Fibroblast of pulmonary artery (primary cell): ENCODE results near the gene OBP2B.
"Not testable (repeated sequence)": the region's sequence is repeated elsewhere in the genome, so short reads cannot be mapped to it uniquely, and the experiment has no call there.

ENCODE experiments used
- DNase-seq: peaks from one replicate; pipeline ENCODE4 v3.0.0-alpha.2; 2010; ENCODE audit warnings: low read depth
- H3K4me3 ChIP-seq: replicated peaks from 2 replicates; pipeline ENCODE4 v1.5.1; 2011; ENCODE audit warnings: low read depth, mild to moderate bottlenecking, control low read depth, low read length, moderate library complexity
- CTCF ChIP-seq: IDR thresholded peaks from 2 replicates; pipeline ENCODE4 v1.5.1; 2011; ENCODE audit warnings: mild to moderate bottlenecking, control low read depth, low read length, inconsistent platforms; ENCODE audit errors: missing control alignments

The OBP2B gene

GRCh38 chr9:133208880-133209300, at the start of gene OBP2B:
TSS of gene OBP2B (minus strand) at chr9:133209250. CDS start at chr9:133209199, 51 bp downstream.
- DNase-seq, H3K4me3 ChIP-seq: not testable (repeated sequence)

- no peak overlapping the region for H3K4me3 ChIP-seq
- no peak for TF ChIP-seq CTCF
- DNase-seq: no peak
Measured at GRCh38 chr9:133258061-133259015, 49.3 kb upstream of the OBP2B start.

- TF ChIP-seq CTCF: no peak
- no peak for DNase-seq
- H3K4me3 ChIP-seq: no peak overlapping the region
Measured at GRCh38 chr9:133257465-133257956, 48.5 kb upstream of the OBP2B start.

GRCh38 chr9:133256686-133257091, 47.6 kb upstream of the OBP2B start:
- DNase-seq: no peak
- H3K4me3 ChIP-seq: no peak overlapping the region

GRCh38 chr9:133256136-133256461, 47.0 kb upstream of the OBP2B start:
- TF ChIP-seq CTCF: no peak
- no peak for DNase-seq
- no peak overlapping the region for H3K4me3 ChIP-seq

More at GRCh38 chr9:133256686-133257091, 47.6 kb upstream of the OBP2B start:
- TF ChIP-seq CTCF: no peak

GRCh38 chr9:133255371-133256135, 46.5 kb upstream of the OBP2B start:
- DNase-seq: no peak
- H3K4me3 ChIP-seq: no peak overlapping the region
- no peak for TF ChIP-seq CTCF

GRCh38 chr9:133254471-133254870, 45.4 kb upstream of the OBP2B start:
- DNase-seq: no peak
- no peak overlapping the region for H3K4me3 ChIP-seq
- no peak for TF ChIP-seq CTCF
